22Rv1 (cell line): ENCODE measurements around the gene PDZRN3.

Experiments used
- H3K27ac ChIP-seq: fragments of 450-650 bp; 2 replicates; pipeline ENCODE4 v1.5.1; 2017
- ZFX ChIP-seq: fragments of 450-650 bp; IDR thresholded peaks from 2 replicates; pipeline ENCODE4 v1.6.1; 2017; ENCODE audit warnings: antibody characterized with exemption, borderline replicate concordance
- TF ChIP-seq, protein P1 (sequence below): fragments of 450-650 bp; IDR thresholded peaks from 2 replicates; pipeline ENCODE4 v1.5.1; 2017; ENCODE audit warnings: mild to moderate bottlenecking

Gene PDZRN3

DNA sequence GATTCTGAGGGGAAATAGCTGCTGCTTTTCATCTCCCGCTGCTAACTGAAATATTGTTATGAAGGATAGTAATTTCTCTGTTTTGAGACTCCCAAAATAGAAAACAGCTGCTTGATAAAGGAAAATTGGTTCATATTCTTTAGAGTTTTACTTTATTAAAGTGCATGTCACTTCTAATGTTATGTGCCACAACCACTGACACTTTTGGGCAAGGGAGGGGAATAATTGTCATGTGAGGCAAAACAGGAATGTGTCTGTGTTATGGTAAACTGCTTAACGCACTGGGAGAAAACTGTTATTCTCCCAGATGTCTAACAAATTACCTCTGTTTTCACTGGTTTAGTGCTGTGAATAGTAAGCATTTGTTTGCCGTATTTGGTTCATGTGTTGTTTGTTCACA is 201.6 kb downstream of the PDZRN3 start:
- no peak overlapping the region for H3K27ac ChIP-seq
- no peak for TF ChIP-seq ZFX
- TF ChIP-seq, protein P1, sequence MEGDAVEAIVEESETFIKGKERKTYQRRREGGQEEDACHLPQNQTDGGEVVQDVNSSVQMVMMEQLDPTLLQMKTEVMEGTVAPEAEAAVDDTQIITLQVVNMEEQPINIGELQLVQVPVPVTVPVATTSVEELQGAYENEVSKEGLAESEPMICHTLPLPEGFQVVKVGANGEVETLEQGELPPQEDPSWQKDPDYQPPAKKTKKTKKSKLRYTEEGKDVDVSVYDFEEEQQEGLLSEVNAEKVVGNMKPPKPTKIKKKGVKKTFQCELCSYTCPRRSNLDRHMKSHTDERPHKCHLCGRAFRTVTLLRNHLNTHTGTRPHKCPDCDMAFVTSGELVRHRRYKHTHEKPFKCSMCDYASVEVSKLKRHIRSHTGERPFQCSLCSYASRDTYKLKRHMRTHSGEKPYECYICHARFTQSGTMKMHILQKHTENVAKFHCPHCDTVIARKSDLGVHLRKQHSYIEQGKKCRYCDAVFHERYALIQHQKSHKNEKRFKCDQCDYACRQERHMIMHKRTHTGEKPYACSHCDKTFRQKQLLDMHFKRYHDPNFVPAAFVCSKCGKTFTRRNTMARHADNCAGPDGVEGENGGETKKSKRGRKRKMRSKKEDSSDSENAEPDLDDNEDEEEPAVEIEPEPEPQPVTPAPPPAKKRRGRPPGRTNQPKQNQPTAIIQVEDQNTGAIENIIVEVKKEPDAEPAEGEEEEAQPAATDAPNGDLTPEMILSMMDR: no peak

DNA sequence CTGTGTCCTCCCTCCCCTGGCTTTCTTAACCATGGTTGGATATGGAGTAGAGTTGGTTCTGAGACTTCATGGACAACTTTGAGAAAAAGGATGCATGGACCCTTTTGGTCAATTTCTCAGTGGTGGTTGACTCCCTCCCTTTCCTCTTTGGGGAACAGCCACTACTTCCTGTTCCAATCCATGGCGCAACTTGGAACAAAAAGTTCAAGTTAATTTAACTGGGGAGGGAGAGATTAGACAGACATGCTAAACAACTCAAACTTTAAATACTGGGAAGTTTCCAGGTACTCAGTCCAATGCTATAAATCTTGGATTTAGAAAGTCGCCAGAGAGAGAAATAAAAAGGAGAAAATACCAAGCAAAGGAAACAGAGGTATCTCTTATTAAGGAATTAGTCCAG is 202.2 kb downstream of the PDZRN3 start:
- no peak for TF ChIP-seq ZFX
- TF ChIP-seq, protein P1: no peak
- H3K27ac ChIP-seq: no peak overlapping the region

DNA sequence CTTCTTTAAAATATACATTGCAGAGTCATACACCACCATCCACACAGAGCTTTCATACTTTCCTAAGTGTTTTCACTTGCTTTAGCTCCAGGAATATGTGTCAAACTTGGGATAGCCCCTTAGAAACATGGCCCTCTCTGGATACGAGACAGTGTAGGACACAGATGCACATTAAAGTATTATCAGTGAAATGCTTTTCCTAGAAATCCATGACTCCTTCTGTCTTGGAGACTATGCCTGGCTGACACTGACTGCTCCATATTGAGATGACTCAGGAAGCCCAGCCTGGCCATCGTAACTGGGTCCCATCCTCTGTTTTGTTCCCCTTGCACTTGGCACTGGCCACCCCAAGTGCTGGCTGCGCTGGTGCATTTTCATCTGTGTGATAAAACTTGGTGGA is 204.8 kb downstream of the PDZRN3 start:
- no peak overlapping the region for H3K27ac ChIP-seq

DNA sequence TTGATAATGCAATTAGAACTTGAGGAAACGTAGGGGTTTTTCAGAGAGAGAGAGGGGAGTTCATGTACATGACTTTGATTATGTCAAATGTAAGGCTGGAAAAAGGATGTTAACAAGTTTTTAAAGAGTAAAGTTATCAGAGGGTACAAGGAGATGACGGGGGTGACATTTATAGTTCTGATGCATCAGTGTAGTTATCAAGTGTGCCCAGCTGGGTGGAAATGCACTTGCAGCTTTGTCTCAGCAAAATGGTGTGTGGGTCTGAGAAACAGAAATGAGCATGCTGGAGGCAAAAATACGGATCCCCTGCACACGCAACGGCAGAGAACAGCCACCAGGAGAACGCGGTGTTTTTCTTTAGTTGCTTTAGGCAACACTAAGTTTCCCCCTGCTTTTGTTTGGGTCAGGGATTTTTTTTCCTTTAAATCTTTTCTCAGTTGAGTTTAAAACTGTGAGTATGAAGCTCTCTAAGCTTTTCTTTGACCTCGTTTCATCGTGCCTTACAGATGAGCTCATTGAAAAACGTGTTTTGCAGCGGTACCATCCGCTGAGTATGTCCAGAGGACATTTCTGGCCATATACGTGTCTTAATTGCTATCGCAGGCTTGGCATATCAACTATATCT is 205.4 kb downstream of the PDZRN3 start:
- TF ChIP-seq, protein P1: no peak
- TF ChIP-seq ZFX: no peak
- H3K27ac ChIP-seq: no peak overlapping the region

More for the DNA sequence above, 204.8 kb downstream of the PDZRN3 start:
- TF ChIP-seq, protein P1: no peak
- no peak for TF ChIP-seq ZFX

DNA sequence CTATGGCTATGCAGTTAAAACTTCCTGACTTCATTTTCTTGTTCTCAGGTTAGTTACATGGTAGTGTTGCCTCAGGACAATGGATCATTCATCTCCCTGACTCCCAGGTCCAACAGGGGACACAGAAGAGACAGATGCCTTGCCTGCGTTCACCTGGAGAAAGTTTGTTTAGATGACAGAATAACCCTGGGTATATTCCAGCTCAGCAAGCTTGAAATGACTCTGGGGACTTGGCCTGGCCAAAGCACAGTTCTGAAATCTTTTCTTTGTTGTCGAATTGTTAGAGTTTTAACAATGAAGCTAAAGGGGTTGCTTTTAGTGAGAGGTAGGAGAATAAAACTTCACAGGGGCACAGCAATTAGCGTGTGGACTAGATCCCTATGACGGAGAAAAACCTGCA is 206.1 kb downstream of the PDZRN3 start:
- TF ChIP-seq ZFX: no peak
- TF ChIP-seq, protein P1: no peak
- H3K27ac ChIP-seq: no peak overlapping the region

DNA sequence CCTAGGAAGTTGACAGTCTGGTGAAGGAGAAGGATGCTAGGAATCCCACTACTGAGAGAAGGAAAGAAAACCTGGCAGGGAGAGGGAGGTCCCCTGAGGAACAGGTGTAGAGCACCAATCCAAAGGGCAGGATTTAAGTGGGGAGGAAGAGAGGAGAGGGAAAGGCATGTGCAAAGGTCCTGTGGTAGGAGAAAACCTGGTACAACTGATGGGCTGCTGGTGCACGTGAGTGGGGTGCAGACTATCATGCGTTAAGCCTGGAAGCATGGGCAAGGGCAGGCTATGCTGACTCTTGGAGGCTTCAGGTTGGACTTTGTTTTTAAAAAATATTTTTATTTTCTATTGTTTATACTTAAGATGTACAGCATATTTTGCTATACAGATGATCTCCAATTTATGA is 209.6 kb downstream of the PDZRN3 start:
- TF ChIP-seq ZFX: no peak
- TF ChIP-seq, protein P1: no peak

DNA sequence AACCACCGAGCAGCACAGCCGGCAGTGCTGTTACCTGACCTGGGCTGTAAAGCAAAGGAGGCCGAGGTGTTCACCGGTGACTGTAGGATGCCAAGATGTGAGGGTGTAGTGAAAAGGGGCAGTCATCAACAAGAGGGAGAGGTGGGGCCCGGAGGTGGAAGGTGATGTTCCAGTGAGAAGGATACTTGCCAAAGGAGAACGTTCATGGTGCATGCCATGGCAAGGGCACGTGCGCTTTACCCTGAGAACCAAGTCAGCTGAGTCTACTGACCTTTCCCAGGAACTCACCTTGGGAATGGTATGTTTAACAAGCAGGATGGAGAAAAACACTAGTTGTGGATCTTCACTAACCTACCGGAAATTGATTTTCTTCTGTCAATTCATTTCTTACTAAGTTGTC is 211.1 kb downstream of the PDZRN3 start:
- TF ChIP-seq, protein P1: no peak
- TF ChIP-seq ZFX: no peak
- H3K27ac ChIP-seq: no peak overlapping the region

More for the DNA sequence above, 209.6 kb downstream of the PDZRN3 start:
- H3K27ac ChIP-seq: no peak overlapping the region
